Memory B cell (primary cell): ENCODE measurements around the gene FXYD7.

ENCODE experiments used
- ATAC-seq: fragments of 150-1000 bp; cut with Tn5 transposase; 2 replicates; pipeline ENCODE4 v1.10.0; 2021; ENCODE audit warnings: low read depth, mild to moderate bottlenecking, moderate library complexity
- DNase-seq, 2 donors: peaks; one replicate each; pipeline ENCODE4 v3.0.0; 2022; ENCODE audit warnings: low spot score in 2 of 2
- H3K27ac Mint-ChIP-seq: one replicate; pipeline ENCODE4 v1.8.0; 2022; ENCODE audit warnings: mild to moderate bottlenecking, moderate library complexity, mixed read lengths
- H3K27me3 Mint-ChIP-seq: one replicate; pipeline ENCODE4 v1.8.0; 2022; ENCODE audit warnings: mixed read lengths
- H3K36me3 Mint-ChIP-seq: one replicate; pipeline ENCODE4 v1.8.0; 2022; ENCODE audit warnings: mild to moderate bottlenecking, mixed read lengths
- H3K4me1 Mint-ChIP-seq: one replicate; pipeline ENCODE4 v1.8.0; 2022; ENCODE audit warnings: mixed read lengths
- H3K4me3 Mint-ChIP-seq: one replicate; pipeline ENCODE4 v1.8.0; 2022; ENCODE audit warnings: mild to moderate bottlenecking, moderate library complexity, mixed read lengths
- H3K9me3 Mint-ChIP-seq: one replicate; pipeline ENCODE4 v1.8.0; 2022; ENCODE audit warnings: mixed read lengths

Gene FXYD7

GRCh38 chr19:35105411-35106290 is 37.4 kb upstream of the FXYD7 start:
- ATAC-seq, result no peak
- Mint-ChIP-seq H3K27ac (no peak overlapping the region), H3K4me1 (no peaks in the 10 kb centered on the region), H3K9me3 (no peaks in the 10 kb centered on the region), H3K27me3 (peaks cover 1% of the 10 kb centered on the region), H3K4me3 (no peak overlapping the region), H3K36me3 (no peaks in the 10 kb centered on the region)
- DNase-seq, result no peak

- no peak overlapping the region for H3K27ac Mint-ChIP-seq
- peaks cover 2% of the 10 kb centered on the region for H3K27me3 Mint-ChIP-seq
- DNase-seq (no peak), ATAC-seq (no peak)
- H3K36me3 Mint-ChIP-seq, result no peaks in the 10 kb centered on the region
- H3K9me3 Mint-ChIP-seq, result no peaks in the 10 kb centered on the region
- no peaks in the 10 kb centered on the region for H3K4me1 Mint-ChIP-seq
- no peak overlapping the region for H3K4me3 Mint-ChIP-seq
Measured at GRCh38 chr19:35106291-35106583, 36.8 kb upstream of the FXYD7 start.

GRCh38 chr19:35106898-35107541 is 36.0 kb upstream of the FXYD7 start:
- no peak for DNase-seq
- H3K27ac Mint-ChIP-seq, result no peak overlapping the region
- no peaks in the 10 kb centered on the region for H3K4me1 Mint-ChIP-seq
- peaks cover 2% of the 10 kb centered on the region for H3K27me3 Mint-ChIP-seq
- no peak overlapping the region for H3K4me3 Mint-ChIP-seq
- no peaks in the 10 kb centered on the region for H3K36me3 Mint-ChIP-seq
- H3K9me3 Mint-ChIP-seq, result no peaks in the 10 kb centered on the region
- ATAC-seq, result no peak

- ATAC-seq, result no peak
- no peak overlapping the region for H3K4me3 Mint-ChIP-seq
Measured at GRCh38 chr19:35107545-35107944, 35.5 kb upstream of the FXYD7 start.

GRCh38 chr19:35108730-35109129 is 34.3 kb upstream of the FXYD7 start:
- peaks cover 2% of the 10 kb centered on the region for H3K27me3 Mint-ChIP-seq
- no peak for ATAC-seq
- H3K9me3 Mint-ChIP-seq, result no peaks in the 10 kb centered on the region
- no peaks in the 10 kb centered on the region for H3K36me3 Mint-ChIP-seq
- H3K27ac Mint-ChIP-seq, result no peak overlapping the region
- no peaks in the 10 kb centered on the region for H3K4me1 Mint-ChIP-seq
- DNase-seq, result no peak
- H3K4me3 Mint-ChIP-seq, result no peak overlapping the region

More at GRCh38 chr19:35107545-35107944, 35.5 kb upstream of the FXYD7 start:
- no peak overlapping the region for H3K27ac Mint-ChIP-seq
- H3K4me1 Mint-ChIP-seq, result no peaks in the 10 kb centered on the region
- H3K9me3 Mint-ChIP-seq, result no peaks in the 10 kb centered on the region
- DNase-seq, result no peak
- no peaks in the 10 kb centered on the region for H3K36me3 Mint-ChIP-seq
- H3K27me3 Mint-ChIP-seq, result peaks cover 2% of the 10 kb centered on the region

- Mint-ChIP-seq H3K4me1 (peaks cover 2% of the 10 kb centered on the region), H3K27me3 (peaks cover 2% of the 10 kb centered on the region), H3K36me3 (no peaks in the 10 kb centered on the region), H3K4me3 (no peak overlapping the region), H3K27ac (no peak overlapping the region), H3K9me3 (no peaks in the 10 kb centered on the region)
- DNase-seq (no peak), ATAC-seq (no peak)
Measured at GRCh38 chr19:35109395-35110112, 33.5 kb upstream of the FXYD7 start.

GRCh38 chr19:35110974-35111373 is 32.1 kb upstream of the FXYD7 start:
- no peak overlapping the region for H3K4me3 Mint-ChIP-seq
- ATAC-seq, result no peak
- peaks cover 2% of the 10 kb centered on the region for H3K27me3 Mint-ChIP-seq
- H3K36me3 Mint-ChIP-seq, result no peaks in the 10 kb centered on the region
- H3K4me1 Mint-ChIP-seq, result peaks cover 3% of the 10 kb centered on the region
- no peak for DNase-seq
- no peak overlapping the region for H3K27ac Mint-ChIP-seq
- H3K9me3 Mint-ChIP-seq, result no peaks in the 10 kb centered on the region

GRCh38 chr19:35112995-35113688 is 29.9 kb upstream of the FXYD7 start:
- ATAC-seq, result no peak
- Mint-ChIP-seq H3K9me3 (no peaks in the 10 kb centered on the region), H3K27me3 (peaks cover 2% of the 10 kb centered on the region), H3K27ac (no peak overlapping the region), H3K36me3 (no peaks in the 10 kb centered on the region), H3K4me1 (peaks cover 3% of the 10 kb centered on the region), H3K4me3 (no peak overlapping the region)
- no peak for DNase-seq

- Mint-ChIP-seq H3K27me3 (peaks cover 2% of the 10 kb centered on the region), H3K9me3 (no peaks in the 10 kb centered on the region), H3K4me1 (peaks cover 3% of the 10 kb centered on the region), H3K36me3 (no peaks in the 10 kb centered on the region), H3K4me3 (peak overlapping the region; percentile 37), H3K27ac (no peak overlapping the region)
- DNase-seq, result peak; percentile 63 to 80
- peak; percentile 88 for ATAC-seq
Measured at GRCh38 chr19:35114353-35115176, 28.5 kb upstream of the FXYD7 start.

GRCh38 chr19:35115177-35115951 is 27.7 kb upstream of the FXYD7 start, which contains the start of gene FXYD3:
Gene FXYD3 (plus strand): TSS chr19:35115823. CDS start chr19:35119377, 3,554 bp downstream.
- ATAC-seq (no peak), DNase-seq (no peak)
- no peak within 1 kb of the TSS for H3K27ac Mint-ChIP-seq
- no peaks in the 10 kb centered on the region for H3K9me3 Mint-ChIP-seq
- H3K36me3 Mint-ChIP-seq, result no peaks in the 10 kb centered on the region
- peaks cover 2% of the 10 kb centered on the region for H3K27me3 Mint-ChIP-seq
- H3K4me3 Mint-ChIP-seq, result peak within 1 kb of the TSS; percentile 37
- peaks cover 3% of the 10 kb centered on the region for H3K4me1 Mint-ChIP-seq

GRCh38 chr19:35116072-35116801 is 26.8 kb upstream of the FXYD7 start:
- Mint-ChIP-seq H3K4me3 (no peak overlapping the region), H3K36me3 (no peaks in the 10 kb centered on the region), H3K27ac (no peak overlapping the region), H3K9me3 (no peaks in the 10 kb centered on the region), H3K27me3 (no peaks in the 10 kb centered on the region), H3K4me1 (peaks cover 3% of the 10 kb centered on the region)
- ATAC-seq, result no peak
- DNase-seq, result no peak

GRCh38 chr19:35117116-35117515 is 25.9 kb upstream of the FXYD7 start:
- Mint-ChIP-seq H3K4me3 (no peak overlapping the region), H3K27ac (no peak overlapping the region), H3K4me1 (peaks cover 3% of the 10 kb centered on the region), H3K9me3 (no peaks in the 10 kb centered on the region), H3K27me3 (no peaks in the 10 kb centered on the region), H3K36me3 (no peaks in the 10 kb centered on the region)
- no peak for ATAC-seq
- no peak for DNase-seq
